HEK293T (cell line): ENCODE results near the gene PAPPA.

Experiments used
- BHLHE40 ChIP-seq: fragments of 450-650 bp; IDR thresholded peaks from 2 replicates; pipeline ENCODE4 v1.6.1; 2016; ENCODE audit warnings: mild to moderate bottlenecking, moderate library complexity, borderline replicate concordance
- ELF4 ChIP-seq: fragments of 450-650 bp; IDR thresholded peaks from 2 replicates; pipeline ENCODE4 v1.6.1; 2017; ENCODE audit warnings: antibody characterized with exemption
- FOXA1 ChIP-seq: fragments of 450-650 bp; IDR thresholded peaks from 2 replicates; pipeline ENCODE4 v1.6.1; 2016; ENCODE audit warnings: mild to moderate bottlenecking
- FOXM1 ChIP-seq: fragments of 450-650 bp; IDR thresholded peaks from 2 replicates; pipeline ENCODE4 v1.6.1; 2017; ENCODE audit warnings: mild to moderate bottlenecking, borderline replicate concordance
- NFRKB ChIP-seq: fragments of 450-650 bp; IDR thresholded peaks from 2 replicates; pipeline ENCODE4 v1.6.1; 2016; ENCODE audit warnings: mild to moderate bottlenecking, moderate library complexity
- SP1 ChIP-seq: fragments of 450-650 bp; IDR thresholded peaks from 2 replicates; pipeline ENCODE4 v1.6.1; 2017
- SUZ12 ChIP-seq: fragments of 450-650 bp; IDR thresholded peaks from 2 replicates; pipeline ENCODE4 v1.6.1; 2016; ENCODE audit warnings: mild to moderate bottlenecking
- TARDBP ChIP-seq: fragments of 450-650 bp; IDR thresholded peaks from 2 replicates; pipeline ENCODE4 v1.6.1; 2016
- TF ChIP-seq, protein P1 (sequence below): fragments of 450-650 bp; IDR thresholded peaks from 2 replicates; pipeline ENCODE4 v1.6.1; 2016

DNA sequence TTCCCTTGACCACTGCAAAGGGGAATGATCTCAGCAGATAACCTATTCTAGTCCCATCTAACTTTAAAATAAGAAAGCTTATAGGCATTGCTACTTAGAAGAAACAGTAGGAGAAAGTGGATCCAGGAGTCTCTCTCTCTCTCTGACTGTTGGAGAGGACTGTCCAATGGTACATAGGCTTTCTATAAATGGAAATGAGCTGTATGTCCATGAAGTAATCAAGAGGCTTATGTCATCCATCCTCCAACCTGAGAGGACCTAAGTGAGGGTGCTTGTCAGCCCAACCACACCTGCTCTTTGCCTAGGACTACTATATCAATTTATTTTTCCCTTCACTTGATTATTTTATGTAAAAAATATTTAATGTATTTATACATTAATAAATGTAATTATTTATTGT is 172.3 kb downstream of the PAPPA start:
- TF ChIP-seq SUZ12 (no peak), BHLHE40 (no peak), TARDBP (no peak), NFRKB (no peak), ELF4 (no peak), SP1 (no peak), FOXM1 (no peak), FOXA1 (no peak)
- TF ChIP-seq, protein P1, sequence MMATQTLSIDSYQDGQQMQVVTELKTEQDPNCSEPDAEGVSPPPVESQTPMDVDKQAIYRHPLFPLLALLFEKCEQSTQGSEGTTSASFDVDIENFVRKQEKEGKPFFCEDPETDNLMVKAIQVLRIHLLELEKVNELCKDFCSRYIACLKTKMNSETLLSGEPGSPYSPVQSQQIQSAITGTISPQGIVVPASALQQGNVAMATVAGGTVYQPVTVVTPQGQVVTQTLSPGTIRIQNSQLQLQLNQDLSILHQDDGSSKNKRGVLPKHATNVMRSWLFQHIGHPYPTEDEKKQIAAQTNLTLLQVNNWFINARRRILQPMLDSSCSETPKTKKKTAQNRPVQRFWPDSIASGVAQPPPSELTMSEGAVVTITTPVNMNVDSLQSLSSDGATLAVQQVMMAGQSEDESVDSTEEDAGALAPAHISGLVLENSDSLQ = no peak
